Measurements from ENCODE around the gene MKI67.

MKI67 gene

GRCh38 chr10:128069351-128070051 lies 56.7 kb downstream of the MKI67 start:
- DNase-seq (ENCODE audit: low read depth), result peak; percentile 82
- H3K4me3 ChIP-seq (ENCODE audit: low read length), result no peak overlapping the region
- peak; percentile 75 for TF ChIP-seq CTCF (IDR thresholded peaks at IDR 0.05; ENCODE audit: insufficient read depth, low read depth, low read length, missing control alignments)

- no peak for TF ChIP-seq CTCF (IDR thresholded peaks at IDR 0.05; ENCODE audit: insufficient read depth, low read depth, low read length, missing control alignments)
- H3K4me3 ChIP-seq (ENCODE audit: low read length), result no peak overlapping the region
- DNase-seq (ENCODE audit: low read depth), result no peak
These were observed 57.6 kb downstream of the MKI67 start for GRCh38 chr10:128068398-128069285.

- no peak overlapping the region for H3K4me3 ChIP-seq (ENCODE audit: low read length)
- no peak for TF ChIP-seq CTCF (IDR thresholded peaks at IDR 0.05; ENCODE audit: insufficient read depth, low read depth, low read length, missing control alignments)
These were observed 58.4 kb downstream of the MKI67 start for GRCh38 chr10:128067691-128068397.

GRCh38 chr10:128066870-128067382 lies 59.3 kb downstream of the MKI67 start:
- H3K4me3 ChIP-seq (ENCODE audit: low read length), result no peak overlapping the region
- no peak for DNase-seq (ENCODE audit: low read depth)
- TF ChIP-seq CTCF (IDR thresholded peaks at IDR 0.05; ENCODE audit: insufficient read depth, low read depth, low read length, missing control alignments), result no peak

More at GRCh38 chr10:128067691-128068397, 58.4 kb downstream of the MKI67 start:
- no peak for DNase-seq (ENCODE audit: low read depth)

GRCh38 chr10:128065881-128066534 lies 60.2 kb downstream of the MKI67 start:
- no peak for DNase-seq (ENCODE audit: low read depth)
- TF ChIP-seq CTCF (IDR thresholded peaks at IDR 0.05; ENCODE audit: insufficient read depth, low read depth, low read length, missing control alignments), result no peak
- no peak overlapping the region for H3K4me3 ChIP-seq (ENCODE audit: low read length)

GRCh38 chr10:128064970-128065580 lies 61.1 kb downstream of the MKI67 start:
- TF ChIP-seq CTCF (IDR thresholded peaks at IDR 0.05; ENCODE audit: insufficient read depth, low read depth, low read length, missing control alignments), result no peak
- no peak overlapping the region for H3K4me3 ChIP-seq (ENCODE audit: low read length)
- DNase-seq (ENCODE audit: low read depth), result no peak

Data from epithelial cell of esophagus (primary cell).